ENCODE results near the gene CKAP2L. TPM values are rescaled to one million over a fixed set of nuclear protein-coding genes. Genes with fewer than 3 reads are reported as not detected.

The CKAP2L gene
- total and polyA plus RNA-seq, 10 of the 15 experiments (the other 5 are each of a cell fraction or from before 2014, with no cell fraction given): 10.5 to 37.4 (median 20.2) TPM

DNA sequence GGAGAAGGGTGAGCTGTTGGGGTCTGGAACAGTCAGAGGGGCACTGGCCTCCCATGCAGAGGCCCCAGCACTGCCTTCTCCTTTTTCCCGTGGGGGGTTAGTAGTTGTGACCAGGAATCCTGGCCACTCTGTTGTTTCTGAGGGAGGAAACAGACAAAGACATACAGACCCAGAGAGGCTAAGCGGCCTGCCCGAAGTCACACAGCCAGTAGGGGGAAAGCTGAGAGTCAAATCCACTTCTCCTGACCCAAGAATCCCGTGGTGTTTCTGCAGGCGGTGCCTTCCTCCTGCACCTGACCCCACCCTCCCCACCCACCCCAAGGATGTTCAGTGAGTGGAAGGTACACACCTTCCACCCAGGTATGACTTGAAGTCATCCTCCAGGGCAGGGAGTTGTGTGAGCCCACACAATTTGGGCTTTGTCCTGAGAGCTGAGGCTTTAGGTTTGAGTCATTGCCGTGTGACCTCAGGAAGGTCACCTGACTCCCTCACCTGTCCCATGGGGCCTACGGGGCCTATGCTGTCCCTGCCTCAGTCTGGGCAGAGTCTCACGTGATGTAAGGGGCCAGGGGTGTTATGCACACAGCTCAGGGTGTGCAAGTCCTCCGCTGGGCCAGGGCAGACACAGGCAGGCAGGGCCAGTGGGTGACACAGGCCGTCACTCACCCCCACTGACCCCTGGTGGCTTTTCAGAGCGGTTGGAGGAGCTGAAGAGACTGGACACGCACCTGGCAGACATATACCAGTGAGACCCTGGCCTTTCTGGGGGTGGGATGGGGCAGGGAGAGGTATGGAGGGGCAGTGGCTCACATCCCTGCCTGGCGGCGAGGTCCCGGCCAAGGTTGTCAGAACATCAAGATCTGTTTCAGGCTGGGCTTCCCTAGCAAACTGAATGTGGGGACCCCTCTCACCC, 38.6 kb downstream of the CKAP2L start (continued):
- TF ChIP-seq RAD21 (IDR thresholded peaks at IDR 0.05; ENCODE audit: insufficient read depth, low read depth, low read length): 0 out of 2 replicates have a peak, but pooled peaks have one; percentile 6
- TF ChIP-seq ESRRA (IDR thresholded peaks at IDR 0.05; ENCODE audit: low read length): no peak
- no peak for TF ChIP-seq RELA (IDR thresholded peaks at IDR 0.05; ENCODE audit: borderline replicate concordance, partially characterized antibody)
- no peak for TF ChIP-seq ZNF622 (IDR thresholded peaks at IDR 0.05)
- no peak for TF ChIP-seq TBL1XR1 (IDR thresholded peaks at IDR 0.05; ENCODE audit: low read depth, low read length)
- TF ChIP-seq POLR2AphosphoS5 (IDR thresholded peaks at IDR 0.05; ENCODE audit: low read length): no peak
- TF ChIP-seq NRF1 (conservative IDR thresholded peaks at IDR 0.05; ENCODE audit: low read depth, low read length): no peak
- peak; percentile 41 for TF ChIP-seq IKZF1 (conservative IDR thresholded peaks at IDR 0.05)
- TF ChIP-seq, protein P1, sequence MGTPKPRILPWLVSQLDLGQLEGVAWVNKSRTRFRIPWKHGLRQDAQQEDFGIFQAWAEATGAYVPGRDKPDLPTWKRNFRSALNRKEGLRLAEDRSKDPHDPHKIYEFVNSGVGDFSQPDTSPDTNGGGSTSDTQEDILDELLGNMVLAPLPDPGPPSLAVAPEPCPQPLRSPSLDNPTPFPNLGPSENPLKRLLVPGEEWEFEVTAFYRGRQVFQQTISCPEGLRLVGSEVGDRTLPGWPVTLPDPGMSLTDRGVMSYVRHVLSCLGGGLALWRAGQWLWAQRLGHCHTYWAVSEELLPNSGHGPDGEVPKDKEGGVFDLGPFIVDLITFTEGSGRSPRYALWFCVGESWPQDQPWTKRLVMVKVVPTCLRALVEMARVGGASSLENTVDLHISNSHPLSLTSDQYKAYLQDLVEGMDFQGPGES (IDR thresholded peaks at IDR 0.05): no peak
- TF ChIP-seq, protein P2, sequence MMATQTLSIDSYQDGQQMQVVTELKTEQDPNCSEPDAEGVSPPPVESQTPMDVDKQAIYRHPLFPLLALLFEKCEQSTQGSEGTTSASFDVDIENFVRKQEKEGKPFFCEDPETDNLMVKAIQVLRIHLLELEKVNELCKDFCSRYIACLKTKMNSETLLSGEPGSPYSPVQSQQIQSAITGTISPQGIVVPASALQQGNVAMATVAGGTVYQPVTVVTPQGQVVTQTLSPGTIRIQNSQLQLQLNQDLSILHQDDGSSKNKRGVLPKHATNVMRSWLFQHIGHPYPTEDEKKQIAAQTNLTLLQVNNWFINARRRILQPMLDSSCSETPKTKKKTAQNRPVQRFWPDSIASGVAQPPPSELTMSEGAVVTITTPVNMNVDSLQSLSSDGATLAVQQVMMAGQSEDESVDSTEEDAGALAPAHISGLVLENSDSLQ (IDR thresholded peaks at IDR 0.05): peak; percentile 49; the same call in 1 of the 2 replicates
- TF ChIP-seq, protein P3, sequence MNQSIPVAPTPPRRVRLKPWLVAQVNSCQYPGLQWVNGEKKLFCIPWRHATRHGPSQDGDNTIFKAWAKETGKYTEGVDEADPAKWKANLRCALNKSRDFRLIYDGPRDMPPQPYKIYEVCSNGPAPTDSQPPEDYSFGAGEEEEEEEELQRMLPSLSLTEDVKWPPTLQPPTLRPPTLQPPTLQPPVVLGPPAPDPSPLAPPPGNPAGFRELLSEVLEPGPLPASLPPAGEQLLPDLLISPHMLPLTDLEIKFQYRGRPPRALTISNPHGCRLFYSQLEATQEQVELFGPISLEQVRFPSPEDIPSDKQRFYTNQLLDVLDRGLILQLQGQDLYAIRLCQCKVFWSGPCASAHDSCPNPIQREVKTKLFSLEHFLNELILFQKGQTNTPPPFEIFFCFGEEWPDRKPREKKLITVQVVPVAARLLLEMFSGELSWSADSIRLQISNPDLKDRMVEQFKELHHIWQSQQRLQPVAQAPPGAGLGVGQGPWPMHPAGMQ (IDR thresholded peaks at IDR 0.05; ENCODE audit: borderline replicate concordance): no peak
- no peak for TF ChIP-seq GABPA (IDR thresholded peaks at IDR 0.05; ENCODE audit: low read depth)
- TF ChIP-seq MTA2 (IDR thresholded peaks at IDR 0.05; ENCODE audit: low read depth): no peak; the same call in 1 of the 2 replicates
- TF ChIP-seq KLF5 (IDR thresholded peaks at IDR 0.05; ENCODE audit: partially characterized antibody): no peak
- TF ChIP-seq HDAC2 (IDR thresholded peaks at IDR 0.05): no peak
- no peak for TF ChIP-seq MTA3 (IDR thresholded peaks at IDR 0.05; ENCODE audit: borderline replicate concordance, low read length)
- TF ChIP-seq HDAC6 (IDR thresholded peaks at IDR 0.05; ENCODE audit: unreplicated experiment): no peak
- TF ChIP-seq, protein P4, sequence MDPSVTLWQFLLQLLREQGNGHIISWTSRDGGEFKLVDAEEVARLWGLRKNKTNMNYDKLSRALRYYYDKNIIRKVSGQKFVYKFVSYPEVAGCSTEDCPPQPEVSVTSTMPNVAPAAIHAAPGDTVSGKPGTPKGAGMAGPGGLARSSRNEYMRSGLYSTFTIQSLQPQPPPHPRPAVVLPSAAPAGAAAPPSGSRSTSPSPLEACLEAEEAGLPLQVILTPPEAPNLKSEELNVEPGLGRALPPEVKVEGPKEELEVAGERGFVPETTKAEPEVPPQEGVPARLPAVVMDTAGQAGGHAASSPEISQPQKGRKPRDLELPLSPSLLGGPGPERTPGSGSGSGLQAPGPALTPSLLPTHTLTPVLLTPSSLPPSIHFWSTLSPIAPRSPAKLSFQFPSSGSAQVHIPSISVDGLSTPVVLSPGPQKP (IDR thresholded peaks at IDR 0.05; ENCODE audit: low read depth, low read length): no peak
- TF ChIP-seq SMAD5 (IDR thresholded peaks at IDR 0.05; ENCODE audit: low read depth): no peak
- TF ChIP-seq SP1 (IDR thresholded peaks at IDR 0.05; ENCODE audit: low read depth, low read length): no peak
- TF ChIP-seq ZNF274 (IDR thresholded peaks at IDR 0.05; ENCODE audit: insufficient read depth, insufficient read length): no peak
- TF ChIP-seq GATAD2B (conservative IDR thresholded peaks at IDR 0.05; ENCODE audit: low read depth): peak; percentile 28; the same call in 1 of the 2 replicates
- TF ChIP-seq CBX5 (IDR thresholded peaks at IDR 0.05; ENCODE audit: low read depth): no peak
- no peak for TF ChIP-seq CBFB (IDR thresholded peaks at IDR 0.05; ENCODE audit: low read depth)
- no peak for TF ChIP-seq CEBPB (IDR thresholded peaks at IDR 0.05; ENCODE audit: borderline replicate concordance in 1 of 2, low read depth in 2 of 2, low read length in 2 of 2)
- TF ChIP-seq, protein P5, sequence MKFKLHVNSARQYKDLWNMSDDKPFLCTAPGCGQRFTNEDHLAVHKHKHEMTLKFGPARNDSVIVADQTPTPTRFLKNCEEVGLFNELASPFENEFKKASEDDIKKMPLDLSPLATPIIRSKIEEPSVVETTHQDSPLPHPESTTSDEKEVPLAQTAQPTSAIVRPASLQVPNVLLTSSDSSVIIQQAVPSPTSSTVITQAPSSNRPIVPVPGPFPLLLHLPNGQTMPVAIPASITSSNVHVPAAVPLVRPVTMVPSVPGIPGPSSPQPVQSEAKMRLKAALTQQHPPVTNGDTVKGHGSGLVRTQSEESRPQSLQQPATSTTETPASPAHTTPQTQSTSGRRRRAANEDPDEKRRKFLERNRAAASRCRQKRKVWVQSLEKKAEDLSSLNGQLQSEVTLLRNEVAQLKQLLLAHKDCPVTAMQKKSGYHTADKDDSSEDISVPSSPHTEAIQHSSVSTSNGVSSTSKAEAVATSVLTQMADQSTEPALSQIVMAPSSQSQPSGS (IDR thresholded peaks at IDR 0.05; ENCODE audit: low read length): no peak
- TF ChIP-seq TCF12 (IDR thresholded peaks at IDR 0.05; ENCODE audit: low read depth, low read length): no peak
